GM19239 (cell line): ENCODE measurements around the gene LINGO3.
"Not testable (repeated sequence)": the region's sequence is repeated elsewhere in the genome, so short reads cannot be mapped to it uniquely, and the experiment has no call there.

ENCODE experiments used
- DNase-seq: peaks from one replicate; pipeline ENCODE4 v3.0.0; 2011; ENCODE audit warnings: low spot score; ENCODE audit not compliant: insufficient read length
- FAIRE-seq: peaks from 2 replicates; lab custom pipeline; 2011; peaks lifted over from hg19 to GRCh38; lab: Jason Lieb, UNC

Gene LINGO3

GRCh38 chr19:2308114-2308556, at the start of gene LINGO3:
TSS of gene LINGO3 (minus strand) at chr19:2308154. CDS start at chr19:2291776, 16,378 bp downstream.
- no peak for FAIRE-seq

GRCh38 chr19:2356036-2356646, 48.2 kb upstream of the LINGO3 start:
- FAIRE-seq = no peak

More at GRCh38 chr19:2308114-2308556, at the start of gene LINGO3:
- DNase-seq = no peak

GRCh38 chr19:2355168-2356035, 47.4 kb upstream of the LINGO3 start:
- no peak for DNase-seq

More at GRCh38 chr19:2356036-2356646, 48.2 kb upstream of the LINGO3 start:
- no peak for DNase-seq

GRCh38 chr19:2354670-2355069, 46.7 kb upstream of the LINGO3 start:
- DNase-seq (no peak), FAIRE-seq (no peak)

More at GRCh38 chr19:2355168-2356035, 47.4 kb upstream of the LINGO3 start:
- FAIRE-seq = no peak

GRCh38 chr19:2353887-2354592, 46.1 kb upstream of the LINGO3 start:
- no peak for DNase-seq
- no peak for FAIRE-seq

GRCh38 chr19:2353159-2353886, 45.4 kb upstream of the LINGO3 start:
- FAIRE-seq (no peak), DNase-seq (no peak)

GRCh38 chr19:2352121-2352520, 44.2 kb upstream of the LINGO3 start:
- DNase-seq (no peak), FAIRE-seq (no peak)

- DNase-seq (no peak), FAIRE-seq (no peak)
Observed at GRCh38 chr19:2351591-2351990, 43.6 kb upstream of the LINGO3 start.

GRCh38 chr19:2350656-2351055, 42.7 kb upstream of the LINGO3 start:
- DNase-seq (no peak), FAIRE-seq (no peak)

GRCh38 chr19:2349818-2350217, 41.9 kb upstream of the LINGO3 start:
- DNase-seq, FAIRE-seq: not testable (repeated sequence)

GRCh38 chr19:2345794-2346663, 38.1 kb upstream of the LINGO3 start:
- DNase-seq (no peak), FAIRE-seq (no peak)

GRCh38 chr19:2345076-2345475, 37.1 kb upstream of the LINGO3 start:
- DNase-seq = no peak
- FAIRE-seq = no peak

- DNase-seq = no peak
- no peak for FAIRE-seq
Observed at GRCh38 chr19:2344381-2344870, 36.5 kb upstream of the LINGO3 start.

GRCh38 chr19:2343289-2343982, 35.5 kb upstream of the LINGO3 start:
- DNase-seq = no peak
- no peak for FAIRE-seq

GRCh38 chr19:2342656-2343288, 34.8 kb upstream of the LINGO3 start:
- no peak for FAIRE-seq
- no peak for DNase-seq

- FAIRE-seq = no peak
- no peak for DNase-seq
Observed at GRCh38 chr19:2341982-2342381, 34.0 kb upstream of the LINGO3 start.

- DNase-seq (no peak), FAIRE-seq (no peak)
Observed at GRCh38 chr19:2341244-2341751, 33.3 kb upstream of the LINGO3 start.
